HG03196 (cell line): ENCODE results near the gene ZNF541.

Experiments used
- ATAC-seq: cut with Tn5 transposase; IDR thresholded peaks from one replicate; pipeline ENCODE4 v1.9.1; 2021; ENCODE audit not compliant: unreplicated experiment

The ZNF541 gene

DNA sequence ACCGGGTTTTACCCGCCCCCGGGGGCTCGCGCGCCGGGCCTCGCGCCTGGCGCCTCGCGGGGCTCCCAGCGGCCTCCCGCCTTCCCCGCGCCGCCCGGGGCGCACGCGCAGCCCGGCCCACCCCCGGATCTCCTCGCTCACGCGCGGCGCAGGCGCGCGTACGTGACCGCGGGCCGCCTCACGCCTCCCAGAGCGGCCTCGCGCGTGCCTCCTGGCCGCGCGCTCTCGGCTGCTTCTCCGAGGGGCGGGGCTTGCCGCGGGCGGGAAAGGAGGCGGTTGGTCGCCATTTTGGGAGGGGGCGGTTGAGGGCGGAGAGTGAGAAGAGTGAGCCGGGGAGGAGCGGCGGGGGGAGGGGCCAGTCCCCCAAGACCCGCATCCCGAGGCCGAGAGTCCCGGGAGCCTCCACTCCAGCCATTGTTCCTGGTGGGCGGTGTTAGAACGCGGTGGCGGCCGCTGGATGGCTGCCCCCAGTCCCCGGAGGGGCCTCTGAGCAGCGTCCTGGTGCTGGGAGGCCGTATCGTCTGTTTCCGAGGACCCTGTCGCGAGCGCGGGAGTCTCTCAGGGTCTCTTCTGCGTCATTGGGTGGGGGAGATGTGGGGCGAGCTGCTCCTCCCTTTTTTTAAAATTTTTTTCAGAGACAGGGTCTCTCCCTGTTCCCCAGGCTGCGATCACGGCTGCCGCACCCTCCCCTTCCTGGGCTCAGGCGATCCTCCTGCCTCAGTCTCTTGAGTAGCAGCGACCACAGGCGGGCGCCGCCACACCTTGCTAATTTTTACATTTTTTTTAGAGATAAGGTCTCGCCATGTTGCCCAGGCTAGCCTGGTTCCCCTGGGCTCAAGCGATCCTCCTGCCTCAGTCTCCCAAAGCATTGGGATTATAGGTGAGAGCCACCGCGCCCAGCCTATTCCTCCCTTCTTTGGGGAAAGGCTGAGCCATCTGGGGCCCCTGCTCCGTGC, at the start of gene ZNF541:
Gene ZNF541 (minus strand): TSS at position 78 of the 956 bp plus-strand sequence. CDS start 17,292 bp downstream, outside the sequence.
- no peak for ATAC-seq

- ATAC-seq, result no peak
These were observed 46.8 kb upstream of the ZNF541 start for GRCh38 chr19:47619763-47620162.

DNA sequence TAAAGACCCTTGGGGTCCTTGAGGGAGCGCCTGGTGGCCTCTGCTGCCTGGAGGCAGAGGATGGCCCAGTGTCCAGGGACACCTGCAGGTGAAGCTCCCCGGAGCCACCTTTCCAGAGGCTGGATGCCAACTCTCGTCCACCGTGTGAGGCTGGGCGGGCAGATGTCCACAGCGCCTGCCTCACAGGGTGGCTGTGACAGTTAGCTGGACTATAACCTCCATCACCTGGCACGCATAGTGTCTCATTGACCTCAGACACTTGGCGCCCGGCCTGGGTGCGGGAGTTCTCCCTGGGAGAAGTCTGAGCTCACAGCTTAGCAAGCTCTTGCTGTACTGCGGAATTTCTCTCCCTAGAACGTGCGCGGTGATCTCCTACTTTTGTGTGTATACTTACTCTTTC, 45.8 kb upstream of the ZNF541 start:
- no peak for ATAC-seq

DNA sequence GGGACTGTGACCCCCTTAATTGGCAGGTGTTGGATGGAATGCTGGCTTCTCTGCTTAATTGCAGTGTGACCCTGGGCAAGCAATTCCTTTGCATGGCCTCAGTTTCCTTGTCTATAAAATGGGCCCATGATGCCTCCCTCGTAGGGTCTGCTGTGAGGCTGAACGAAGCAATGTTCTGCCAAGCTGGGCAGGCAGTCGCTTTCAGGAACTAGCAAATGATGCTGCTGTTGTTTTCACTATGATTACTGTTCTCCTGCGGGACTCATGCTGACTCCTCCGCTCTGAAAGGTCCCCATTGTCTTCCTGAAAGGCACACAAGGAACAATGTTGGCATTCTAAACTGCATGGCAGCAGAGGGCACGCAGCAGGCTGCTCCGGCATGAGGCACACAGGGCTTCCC, 42.8 kb upstream of the ZNF541 start:
- ATAC-seq, result no peak

DNA sequence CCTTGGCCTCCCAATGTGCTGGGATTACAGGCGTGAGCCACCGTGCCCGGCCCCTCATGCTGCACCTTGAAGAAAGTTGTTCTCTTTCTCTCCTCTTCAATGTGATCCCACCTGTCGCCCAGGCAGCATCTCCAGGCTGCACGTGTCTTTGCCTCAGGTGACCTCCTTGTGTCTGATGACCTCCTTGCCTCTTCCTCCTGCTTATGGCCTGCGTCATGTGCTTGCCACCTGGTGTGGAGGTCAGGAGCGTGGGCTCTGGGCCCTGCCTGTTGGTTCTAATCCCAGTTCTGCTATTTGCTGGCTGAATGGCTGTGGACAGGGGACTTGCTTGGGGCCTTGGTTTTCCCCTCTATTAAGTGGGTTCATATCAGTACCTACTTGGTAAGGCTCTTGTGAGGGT, 42.3 kb upstream of the ZNF541 start:
- ATAC-seq, result no peak

DNA sequence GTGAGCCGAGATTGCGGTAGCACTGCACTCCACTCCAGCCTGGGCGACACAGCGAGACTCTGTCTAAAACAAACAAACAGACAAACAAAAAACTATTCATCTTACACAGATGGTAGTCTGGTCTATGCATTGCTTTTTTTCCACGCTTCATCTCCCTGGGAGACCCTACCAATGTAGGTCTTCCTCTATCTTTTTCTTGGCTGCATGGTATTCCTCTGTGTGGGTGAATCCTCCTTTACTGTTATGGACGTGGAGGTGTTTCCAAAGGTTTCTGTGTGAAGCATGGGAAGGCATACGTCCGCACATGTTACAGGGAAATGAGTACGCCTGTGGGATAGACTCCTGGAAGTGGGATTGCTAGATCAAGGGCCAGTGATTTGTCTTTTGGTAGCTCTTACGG, 41.6 kb upstream of the ZNF541 start:
- ATAC-seq, result no peak

DNA sequence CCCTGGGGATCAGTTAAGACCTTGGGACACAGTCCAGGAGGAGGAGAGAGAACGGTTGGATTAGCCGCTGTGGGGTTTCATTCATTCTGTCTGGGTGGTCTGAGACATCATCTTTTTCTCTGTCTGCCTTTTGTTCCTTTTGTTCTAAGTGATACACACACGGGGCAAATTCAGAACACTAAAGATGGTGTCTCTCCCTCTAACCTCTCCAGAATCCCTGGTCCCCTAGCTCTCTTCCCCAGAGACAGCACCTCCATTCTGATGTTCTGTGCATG, 41.0 kb upstream of the ZNF541 start:
- no peak for ATAC-seq

DNA sequence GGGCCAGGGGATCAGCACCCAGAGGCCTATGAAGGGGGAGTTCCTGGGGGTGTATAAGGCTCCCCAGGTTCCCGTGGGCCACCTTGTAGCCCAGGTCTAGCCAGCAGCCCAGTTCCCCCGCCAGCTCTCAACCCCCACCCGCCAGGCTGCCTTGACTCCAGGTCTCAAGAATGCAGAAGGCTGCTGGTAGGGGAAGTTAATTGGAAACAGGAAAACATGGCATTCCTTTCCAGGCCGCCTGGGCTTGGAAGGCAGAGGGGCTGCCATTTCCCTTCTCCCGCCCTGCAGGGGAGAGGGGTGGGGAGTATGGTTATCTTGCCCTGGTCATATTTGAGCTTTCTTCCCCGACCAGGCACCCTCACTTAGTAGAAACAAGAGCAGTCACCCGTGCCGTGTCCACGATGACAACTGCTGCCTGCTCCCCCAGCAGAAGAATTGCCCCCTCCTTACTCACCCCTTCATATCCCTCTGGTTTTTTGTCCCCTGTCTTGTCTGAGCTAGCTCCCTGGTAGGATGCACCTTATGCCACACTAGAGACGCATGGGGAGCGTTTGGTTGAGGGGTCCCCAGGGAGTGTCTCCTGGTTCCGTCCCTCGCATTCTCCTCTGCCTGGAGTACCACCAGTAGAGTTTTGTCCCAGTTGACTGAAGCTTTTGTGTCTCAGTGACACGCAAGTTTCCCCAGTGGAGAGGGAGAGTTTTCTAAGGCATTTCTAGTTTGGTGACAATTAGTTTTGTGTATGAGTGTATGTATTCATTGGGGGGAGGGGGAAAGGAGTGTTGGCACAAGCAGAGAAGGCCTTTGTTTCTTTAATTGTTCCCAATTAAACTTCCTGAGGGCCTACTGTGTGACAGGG, 40.4 kb upstream of the ZNF541 start:
- no peak for ATAC-seq

DNA sequence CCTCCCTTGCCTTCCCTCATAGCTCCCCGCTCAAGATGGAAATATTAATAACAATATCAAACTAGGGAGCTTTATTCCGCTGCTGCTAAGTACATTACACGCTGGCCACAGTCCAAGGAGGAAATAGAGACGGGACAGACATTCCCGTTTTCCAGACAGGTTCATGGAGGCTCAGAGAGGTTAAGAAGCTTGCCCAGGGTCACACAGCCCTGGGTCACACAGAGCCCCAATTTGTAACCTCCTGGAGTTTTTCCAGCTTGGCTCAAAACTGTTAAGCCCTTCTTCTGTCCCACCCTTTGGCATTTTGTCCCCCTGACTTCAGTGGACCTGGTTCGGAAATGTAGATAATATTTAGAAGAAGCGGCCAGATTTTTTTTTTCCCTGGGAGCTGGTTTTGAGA, 38.0 kb upstream of the ZNF541 start:
- ATAC-seq, result no peak

DNA sequence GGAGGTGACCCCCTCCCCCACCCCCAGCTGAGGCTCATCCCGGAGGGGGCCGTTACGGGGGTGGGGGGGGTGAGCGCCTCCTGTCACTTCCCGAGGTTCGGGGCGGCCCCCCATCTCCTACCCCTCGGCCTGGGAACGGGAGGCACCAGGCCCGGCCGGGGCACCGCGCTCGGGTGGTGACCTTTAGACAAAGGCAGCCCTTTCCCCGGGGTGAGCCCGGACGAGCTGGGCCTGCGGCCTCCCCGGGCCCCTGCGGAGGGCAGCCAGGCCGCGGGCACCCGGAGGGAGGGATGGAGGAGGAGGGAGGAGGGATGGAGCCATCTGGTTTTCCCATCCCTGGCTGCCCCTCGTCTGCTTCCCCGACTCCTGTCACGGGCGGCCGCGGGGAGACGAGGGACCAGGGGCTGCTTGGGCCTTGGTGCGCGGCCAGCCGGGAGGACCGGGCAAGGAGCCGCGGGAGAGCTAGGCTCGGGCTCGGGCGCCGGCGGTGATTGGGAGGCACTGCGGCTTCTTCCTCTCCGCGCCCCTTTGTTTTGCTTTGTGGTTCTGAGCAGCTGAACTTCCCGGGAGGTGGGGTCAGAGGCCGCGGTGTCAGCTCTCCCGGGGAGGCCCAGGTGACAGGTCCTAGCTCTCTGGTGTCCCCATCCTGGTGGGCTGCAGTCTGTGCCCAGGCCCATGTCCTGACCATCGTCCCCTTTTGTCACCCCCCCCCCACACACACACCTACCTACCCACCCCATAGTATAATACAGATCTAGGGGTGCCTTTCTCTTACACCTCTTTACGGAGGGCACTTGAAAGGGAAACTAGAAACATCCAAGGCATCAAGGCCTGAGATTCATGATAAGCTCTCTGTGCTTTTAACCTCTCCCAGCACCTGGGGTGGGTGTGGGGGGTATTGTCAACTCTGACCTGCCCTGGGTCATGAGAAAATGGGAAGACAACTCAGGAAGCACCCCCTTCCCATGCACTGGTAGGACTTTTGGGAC, 37.3 kb upstream of the ZNF541 start:
- no peak for ATAC-seq

GRCh38 chr19:47608969-47609905, 36.3 kb upstream of the ZNF541 start, which contains the start of gene BICRA:
Gene BICRA (plus strand): TSS chr19:47609134. CDS start chr19:47673575, 64,441 bp downstream.
- ATAC-seq, result peak; percentile 44

DNA sequence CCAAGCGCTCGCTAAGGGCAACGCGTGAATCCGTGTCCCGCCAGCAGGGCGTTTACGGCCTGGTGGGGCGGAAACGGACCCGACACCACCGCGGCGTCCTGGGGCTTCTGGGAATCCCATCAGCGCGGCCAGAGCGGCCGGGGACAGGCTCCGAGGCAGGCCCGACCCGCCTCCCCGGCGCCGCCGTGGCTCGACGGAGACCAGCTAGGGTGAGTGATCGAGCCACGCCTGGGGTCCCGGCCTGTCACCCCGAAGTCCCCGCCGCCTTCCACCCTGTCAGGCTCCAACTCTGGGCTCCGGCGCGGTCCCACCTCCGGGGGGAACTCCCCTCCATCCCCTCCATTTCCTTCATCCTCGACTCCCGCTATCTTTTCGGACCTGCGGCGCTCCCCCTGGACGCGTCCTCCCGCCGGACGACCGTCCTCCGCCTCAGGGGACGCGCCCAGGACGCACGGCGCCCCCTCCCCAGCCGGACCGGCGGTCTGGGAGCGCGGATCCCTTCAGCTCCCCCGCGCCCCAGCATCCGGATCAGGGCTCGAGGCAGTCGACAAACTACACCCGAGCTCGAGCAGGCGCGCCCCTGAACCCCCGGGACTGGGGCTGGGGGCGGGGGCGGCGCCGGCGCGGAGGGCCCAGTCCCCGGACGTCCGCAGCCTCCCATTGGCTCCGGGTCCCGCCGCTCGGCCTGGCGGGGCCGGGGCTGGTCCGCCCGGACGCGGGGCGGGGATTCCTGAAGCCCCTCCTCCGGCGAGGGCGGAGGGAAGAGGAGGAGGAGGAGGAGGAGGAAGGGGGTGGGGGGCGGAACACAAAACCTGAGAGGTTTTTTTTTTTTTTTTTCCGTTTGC, 35.3 kb upstream of the ZNF541 start:
- peak; percentile 77 for ATAC-seq

DNA sequence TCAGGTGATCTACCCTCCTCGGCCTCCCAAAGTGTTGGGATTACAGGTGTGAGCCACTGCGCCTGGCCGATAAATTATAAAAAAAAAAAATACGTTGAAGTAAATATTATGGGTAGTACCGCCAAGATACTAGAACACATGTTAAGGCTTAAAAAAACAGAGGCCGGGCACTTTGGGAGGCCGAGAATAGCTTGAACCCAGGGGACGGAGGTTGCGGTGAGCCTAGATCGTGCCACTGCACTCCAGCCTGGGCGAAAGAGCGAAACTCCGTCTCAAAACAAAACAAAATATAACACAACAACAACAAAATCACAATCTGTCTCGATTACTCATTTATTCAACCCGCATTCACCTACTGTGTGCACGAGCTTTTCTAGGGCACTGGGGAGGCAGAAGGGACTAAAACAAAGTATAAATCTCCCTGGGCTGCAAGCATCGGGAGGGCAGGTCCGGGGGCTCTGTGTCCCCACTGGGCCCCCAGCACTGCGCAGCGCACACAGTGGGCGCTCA, 34.7 kb upstream of the ZNF541 start:
- no peak for ATAC-seq

- no peak for ATAC-seq
These were observed 31.0 kb upstream of the ZNF541 start for GRCh38 chr19:47603706-47604565.

DNA sequence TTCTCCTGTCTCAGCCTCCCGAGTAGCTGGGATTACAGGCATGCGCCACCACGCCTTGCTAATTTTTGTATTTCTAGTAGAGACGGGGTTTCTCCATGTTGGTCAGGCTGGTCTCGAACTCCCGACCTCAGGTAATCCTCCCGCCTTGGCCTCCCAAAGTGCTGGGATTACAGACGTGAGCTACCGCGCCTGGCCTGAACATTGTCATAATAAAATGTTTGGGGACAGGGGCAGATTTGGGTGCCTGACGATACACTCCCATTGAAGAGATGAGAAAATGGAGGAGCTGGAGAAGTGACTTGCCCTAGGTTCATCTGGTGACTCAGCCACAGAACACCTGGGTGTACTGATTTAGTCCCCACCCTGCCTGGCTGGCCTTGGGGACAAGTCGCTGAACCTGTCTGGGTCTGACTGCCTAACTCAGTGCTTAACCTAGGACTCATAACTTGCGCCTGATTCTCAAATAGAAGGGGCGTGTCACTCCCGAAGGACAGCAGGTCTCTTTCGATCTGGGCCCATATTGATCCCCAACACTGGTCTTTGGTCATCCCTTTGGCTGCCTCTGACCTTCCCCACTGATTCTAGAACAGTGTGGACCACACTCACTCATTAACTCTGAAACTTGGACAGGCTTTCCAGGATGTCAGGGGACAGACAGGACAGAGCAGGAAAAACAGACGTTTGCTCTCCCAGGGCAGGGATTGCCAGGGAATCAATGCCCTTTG, 28.4 kb upstream of the ZNF541 start:
- ATAC-seq, result no peak

GRCh38 chr19:47600246-47601179, 27.6 kb upstream of the ZNF541 start:
- ATAC-seq, result peak; percentile 91
